Measurements from ENCODE around the gene ALDH3A2. TPM values are rescaled to one million over a fixed set of nuclear protein-coding genes. Genes with fewer than 3 reads are reported as not detected.
"Not testable (repeated sequence)": the region's sequence is repeated elsewhere in the genome, so short reads cannot be mapped to it uniquely, and the experiment has no call there.

Gene ALDH3A2
- polyA plus RNA-seq, 1 donor = 118 TPM

GRCh38 chr17:19647697-19648474, 665 bp upstream of the ALDH3A2 start:
- peak; percentile 51 for DNase-seq

DNA sequence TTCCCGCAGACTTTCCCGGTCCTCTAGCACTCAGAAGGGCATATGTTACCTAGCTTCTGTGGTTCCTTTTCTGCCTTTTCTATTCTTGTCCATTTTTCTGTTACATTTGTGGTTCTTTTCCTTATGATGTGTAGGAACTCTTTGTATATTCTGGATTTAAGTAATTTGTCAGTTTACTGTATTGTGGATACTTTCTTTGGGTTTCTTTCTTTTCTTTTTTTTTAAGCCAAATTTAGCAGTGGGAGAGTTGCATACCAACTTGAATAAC, 657 bp downstream of the ALDH3A2 start:
- no peak for DNase-seq

DNA sequence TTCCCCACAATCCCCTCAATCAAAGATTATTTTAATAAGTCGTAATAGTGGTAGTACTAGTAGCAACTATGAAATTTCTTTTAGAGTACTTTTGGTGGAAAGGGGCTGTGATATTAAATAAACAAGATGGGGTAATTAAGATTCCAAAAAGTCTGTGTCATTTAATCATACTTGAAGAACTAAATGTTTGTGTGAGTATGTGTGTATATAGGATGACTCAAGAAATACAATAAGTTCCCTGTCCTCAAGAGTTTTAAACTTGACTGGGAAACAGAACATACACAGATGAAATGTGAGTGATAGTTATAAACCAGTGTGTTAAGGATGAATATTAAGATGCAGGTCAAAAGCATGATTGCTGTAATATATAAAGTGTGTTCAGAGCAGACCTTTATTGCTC, 2.3 kb downstream of the ALDH3A2 start:
- no peak for DNase-seq

DNA sequence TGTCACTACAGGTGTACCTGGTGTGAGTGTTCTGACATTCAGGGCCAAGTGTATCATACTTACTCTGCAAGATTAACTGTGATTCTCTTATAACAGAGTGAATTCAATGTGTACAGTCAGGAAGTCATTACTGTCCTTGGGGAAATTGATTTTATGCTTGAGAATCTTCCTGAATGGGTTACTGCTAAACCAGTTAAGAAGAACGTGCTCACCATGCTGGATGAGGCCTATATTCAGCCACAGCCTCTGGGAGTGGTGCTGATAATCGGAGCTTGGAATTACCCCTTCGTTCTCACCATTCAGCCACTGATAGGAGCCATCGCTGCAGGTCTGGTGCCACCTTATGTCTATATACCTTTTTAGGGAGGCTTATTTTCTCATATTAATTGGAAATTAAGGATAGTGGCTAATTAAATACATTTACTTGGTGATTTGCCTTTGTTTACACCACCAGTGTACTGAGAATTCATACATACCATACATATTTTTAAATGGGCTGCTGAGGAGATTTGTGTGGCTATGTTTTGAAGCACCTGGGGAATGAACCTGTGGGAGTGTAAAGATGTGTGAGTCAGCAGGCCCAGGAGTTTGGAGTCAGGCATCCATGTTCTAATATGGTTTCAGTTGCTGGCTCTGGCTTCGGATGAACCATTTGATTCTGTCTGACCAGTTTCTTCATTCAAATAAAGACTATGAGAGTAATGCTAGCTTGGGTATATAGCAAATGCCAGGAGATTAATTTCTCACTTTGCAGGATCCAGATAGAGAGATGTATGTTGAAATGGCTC, 3.1 kb downstream of the ALDH3A2 start:
- DNase-seq = no peak

DNA sequence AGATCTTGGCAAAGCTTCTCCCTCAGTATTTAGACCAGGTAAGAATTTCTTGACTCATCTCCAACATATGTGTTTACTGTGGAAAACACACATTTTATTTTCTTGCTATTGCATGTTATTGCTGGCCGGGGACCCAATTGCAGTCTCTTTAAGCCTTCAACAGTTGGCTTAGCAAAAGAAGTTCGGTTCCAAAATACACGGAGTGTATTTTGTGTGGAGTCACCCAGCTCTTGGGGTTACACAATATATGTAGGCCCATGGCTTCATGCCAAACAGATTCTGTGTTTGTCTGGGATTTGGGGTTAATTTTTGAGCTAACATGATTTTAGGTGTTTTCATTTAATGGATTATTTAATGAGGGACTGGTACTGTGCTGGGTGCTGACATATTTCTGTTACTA, 4.0 kb downstream of the ALDH3A2 start:
- DNase-seq = no peak

DNA sequence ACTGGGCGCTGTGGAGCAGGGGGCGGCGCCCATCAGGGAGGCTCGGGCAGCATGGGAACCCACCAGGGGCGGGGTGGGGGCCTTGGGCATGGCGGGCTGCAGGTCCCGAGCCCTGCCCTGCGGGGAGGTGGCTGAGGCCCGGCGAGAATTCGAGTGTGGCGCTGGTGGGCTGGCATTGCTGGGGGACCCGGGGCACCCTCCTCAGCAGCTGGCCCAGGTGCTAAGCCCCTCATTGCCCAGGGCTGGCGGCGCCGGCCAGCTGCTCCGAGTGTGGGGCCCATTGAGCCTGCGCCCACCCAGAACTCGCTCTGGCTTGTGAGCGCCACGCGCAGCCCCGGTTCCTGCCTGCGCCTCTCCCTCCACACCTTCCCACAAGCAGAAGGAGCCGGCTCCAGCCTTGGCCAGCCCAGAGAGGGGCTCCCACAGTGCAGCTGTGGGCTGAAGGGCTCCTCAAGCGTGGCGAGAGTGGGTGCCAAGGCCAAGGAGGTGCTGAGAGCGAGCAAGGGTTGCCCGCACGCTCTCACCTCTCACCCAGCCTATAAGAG, 5.9 kb downstream of the ALDH3A2 start:
- no peak for DNase-seq

GRCh38 chr17:19654896-19655295, 6.3 kb downstream of the ALDH3A2 start:
- DNase-seq = no peak

GRCh38 chr17:19656336-19656735, 7.8 kb downstream of the ALDH3A2 start:
- no peak for DNase-seq

GRCh38 chr17:19656851-19657581, 8.5 kb downstream of the ALDH3A2 start:
- DNase-seq = no peak

DNA sequence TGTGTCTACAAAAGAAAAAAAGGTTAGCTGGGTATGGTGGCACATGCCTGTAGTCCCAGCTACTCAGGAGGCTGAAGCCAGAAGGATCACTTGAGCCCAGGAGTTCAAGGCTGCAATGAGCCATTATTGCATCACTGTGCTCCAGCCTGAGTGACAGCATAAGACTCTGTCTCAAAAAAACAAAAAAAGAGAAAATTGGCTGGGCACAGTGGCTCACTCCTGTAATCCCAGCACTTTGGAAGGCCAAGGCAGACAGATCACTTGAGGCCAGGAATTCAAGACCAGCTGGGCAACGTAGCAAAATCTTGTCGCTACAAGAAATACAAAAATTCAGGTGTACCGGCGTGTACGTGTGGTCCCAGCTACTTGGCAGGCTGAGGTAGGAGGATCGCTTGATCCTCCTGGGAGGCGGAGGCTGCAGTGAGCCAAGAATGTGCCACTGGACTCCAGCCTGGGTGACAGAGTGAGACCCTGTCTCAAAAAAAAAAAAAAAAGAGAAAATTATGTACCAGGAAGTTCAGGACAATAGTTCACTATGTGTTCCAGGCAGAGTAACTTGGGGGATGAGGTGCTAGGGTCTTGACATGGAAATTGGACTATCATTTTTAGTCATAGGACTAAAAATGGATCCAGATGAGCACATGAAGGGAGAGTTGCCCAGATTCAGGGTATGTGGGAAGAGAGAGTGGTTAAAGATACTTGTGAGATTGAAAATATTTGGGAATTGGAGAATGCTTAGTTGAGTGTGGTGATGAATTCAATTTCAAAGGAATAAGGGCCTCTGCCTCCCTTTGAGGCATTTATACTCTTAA, 11.0 kb downstream of the ALDH3A2 start:
- DNase-seq = no peak

DNA sequence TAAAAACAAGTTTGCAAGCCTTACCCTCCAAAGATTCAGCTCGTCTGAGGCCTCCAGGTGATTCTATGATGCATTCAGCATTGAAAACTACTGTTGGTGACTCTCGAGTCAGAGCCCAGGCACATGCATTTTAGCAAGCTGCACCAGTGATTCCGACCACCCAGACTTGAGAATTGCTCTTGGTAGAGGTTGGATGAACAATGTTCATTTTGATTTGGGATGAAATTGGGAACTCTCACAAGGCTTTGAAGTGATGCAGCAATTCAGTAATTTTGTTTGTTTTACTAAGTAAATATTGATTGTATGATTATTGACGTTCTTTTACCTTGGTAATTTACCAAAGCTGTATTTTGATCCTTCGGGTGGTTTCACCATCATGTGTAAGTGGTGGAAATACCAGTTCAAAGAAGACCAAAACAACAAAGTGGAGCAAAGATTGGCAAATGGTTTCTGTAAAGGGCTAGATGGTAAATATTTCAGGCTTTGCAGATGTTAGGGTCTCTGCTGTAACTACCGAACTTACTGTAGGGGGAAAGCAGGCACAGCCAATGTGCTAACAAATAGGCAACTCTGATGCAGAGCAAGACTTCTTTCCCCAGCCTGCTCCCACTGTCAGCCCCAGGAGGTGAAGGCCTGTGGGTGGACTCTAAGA, 11.8 kb downstream of the ALDH3A2 start:
- no peak for DNase-seq

- no peak for DNase-seq
These were observed 12.6 kb downstream of the ALDH3A2 start for GRCh38 chr17:19661121-19661520.

GRCh38 chr17:19663097-19663496, 14.5 kb downstream of the ALDH3A2 start:
- DNase-seq = no peak

- DNase-seq = no peak
These were observed 15.7 kb downstream of the ALDH3A2 start for GRCh38 chr17:19664136-19664820.

GRCh38 chr17:19664821-19665181, 16.2 kb downstream of the ALDH3A2 start:
- DNase-seq = no peak

DNA sequence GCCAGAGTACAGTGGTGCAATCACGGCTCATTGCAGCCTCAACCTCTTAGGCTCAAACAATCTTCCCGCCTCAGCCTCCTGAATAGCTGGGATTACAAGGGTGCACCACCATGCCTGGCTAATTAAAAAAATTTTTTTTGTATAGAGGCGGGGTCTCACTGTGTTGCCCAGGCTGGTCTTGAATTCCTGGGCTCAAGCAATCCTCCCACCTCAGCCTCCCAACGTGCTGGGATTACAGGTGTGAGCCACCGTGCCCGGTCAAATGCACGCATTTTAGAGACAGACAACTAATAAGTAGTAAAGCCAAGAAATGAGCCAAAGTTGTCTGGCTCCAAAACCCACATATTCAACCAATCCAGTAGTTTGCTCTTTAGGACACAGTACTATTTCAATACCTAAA, 21.1 kb downstream of the ALDH3A2 start:
- DNase-seq = not testable (repeated sequence)

DNA sequence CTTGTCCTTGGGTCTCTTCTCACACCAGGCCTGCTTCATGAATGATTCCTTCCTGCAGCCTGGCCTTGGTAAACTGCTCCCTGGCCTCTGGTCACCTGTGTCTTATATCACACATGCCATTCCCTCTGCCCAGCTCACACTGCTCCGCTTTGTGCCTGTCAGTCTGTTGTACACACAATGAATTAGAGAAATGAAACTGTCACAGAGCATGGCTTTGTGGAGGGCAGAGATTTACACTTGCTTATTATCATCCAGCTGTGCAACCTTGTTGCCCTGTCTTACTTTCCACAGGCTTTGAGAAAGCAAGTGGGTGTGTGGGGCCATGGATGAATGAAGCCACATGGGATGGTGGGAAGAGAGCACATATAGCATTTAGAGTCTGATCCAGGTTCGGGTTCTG, 22.4 kb downstream of the ALDH3A2 start:
- DNase-seq = no peak

GRCh38 chr17:19671433-19671832, 22.9 kb downstream of the ALDH3A2 start:
- no peak for DNase-seq

- peak; percentile 53 for DNase-seq
These were observed 23.6 kb downstream of the ALDH3A2 start for GRCh38 chr17:19672009-19672750.

DNA sequence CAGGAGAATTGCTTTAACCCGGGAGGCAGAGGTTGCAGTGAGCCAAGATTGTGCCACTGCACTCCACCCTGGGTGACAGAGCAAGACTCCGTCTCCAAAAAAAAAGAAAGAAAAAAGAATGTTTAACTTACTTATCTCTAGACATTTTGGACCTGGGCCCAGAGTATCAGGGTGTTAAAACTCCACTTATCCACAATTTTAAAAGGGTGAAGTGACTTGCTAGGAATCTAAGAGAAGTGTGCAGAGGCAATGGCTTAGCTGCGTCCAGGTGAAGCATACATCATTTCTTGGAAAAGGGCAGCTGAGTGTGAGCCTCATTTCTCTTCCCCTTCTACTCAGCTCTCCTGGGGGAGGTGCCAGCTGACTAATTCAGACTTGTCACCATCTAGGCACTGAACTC, 25.1 kb downstream of the ALDH3A2 start:
- no peak for DNase-seq

Measured in left kidney (tissue), 2 donors.